GM12891 (cell line): ENCODE data around the gene ZNF816.

Experiments
- POLR2A ChIP-seq: IDR thresholded peaks from 2 replicates; pipeline ENCODE4 v1.6.1; 2011; ENCODE audit warnings: low read depth, low read length, control low read depth
- POLR2AphosphoS5 ChIP-seq: IDR thresholded peaks from 2 replicates; pipeline ENCODE4 v1.6.1; 2011; ENCODE audit warnings: low read depth, low read length, control low read depth

- TF ChIP-seq POLR2AphosphoS5: no peak
- no peak for TF ChIP-seq POLR2A
Measured at GRCh38 chr19:52943134-52943883, 19.4 kb downstream of the ZNF816 start.
